IPS DF 6.9 (cell line): Measurements from ENCODE around the gene RIT2.

ENCODE experiments used
- DNase-seq: peaks from one replicate; pipeline ENCODE4 v3.0.0-alpha.2; 2013; ENCODE audit warnings: low read depth, low spot score
- H3K27ac ChIP-seq: one replicate; pipeline ENCODE4 v1.5.1; 2013; ENCODE audit warnings: low read length, control low read depth
- H3K27me3 ChIP-seq: 2 replicates; pipeline ENCODE4 v1.6.1; 2013; ENCODE audit warnings: mild to moderate bottlenecking, low read length; ENCODE audit not compliant: control insufficient read depth, insufficient read depth
- H3K36me3 ChIP-seq: 2 replicates; pipeline ENCODE4 v1.6.1; 2013; ENCODE audit warnings: low read length; ENCODE audit not compliant: control insufficient read depth, insufficient read depth
- H3K4me1 ChIP-seq: 2 replicates; pipeline ENCODE4 v1.6.1; 2013; ENCODE audit warnings: low read length; ENCODE audit not compliant: control insufficient read depth, insufficient read depth
- H3K4me3 ChIP-seq: 2 replicates; pipeline ENCODE4 v1.5.1; 2013; ENCODE audit warnings: mild to moderate bottlenecking, low read length
- H3K9me3 ChIP-seq: 2 replicates; pipeline ENCODE4 v1.6.1; 2013; ENCODE audit warnings: low read length, inconsistent platforms; ENCODE audit not compliant: control insufficient read depth, insufficient read depth
- whole genome bisulfite sequencing: extraction: QIAGEN DNeasy Blood & Tissue Kit; methylation state at CpG from one replicate; pipeline ENCODE4 v1.1.7; 2013; ENCODE audit warnings: mixed read lengths, missing lambda C conversion rate; ENCODE audit not compliant: insufficient read length, insufficient coverage; 5-methylcytosine and 5-hydroxymethylcytosine counted together

Gene RIT2

GRCh38 chr18:43092539-43092938 is 22.9 kb downstream of the RIT2 start:
- no peaks in the 10 kb centered on the region for H3K4me1 ChIP-seq
- no CpG with 5 or more reads among the region's 5 CpGs for WGBS
- no peak overlapping the region for H3K4me3 ChIP-seq
- no peaks in the 10 kb centered on the region for H3K27me3 ChIP-seq
- H3K27ac ChIP-seq = no peak overlapping the region
- no peaks in the 10 kb centered on the region for H3K36me3 ChIP-seq
- DNase-seq = no peak
- no peaks in the 10 kb centered on the region for H3K9me3 ChIP-seq

- DNase-seq = no peak
- Histone ChIP-seq H3K4me1 (peaks cover 4% of the 10 kb centered on the region; the same call in 1 of the 2 replicates), H3K27me3 (no peaks in the 10 kb centered on the region)
Measured at GRCh38 chr18:43081396-43081795, 34.1 kb downstream of the RIT2 start.

GRCh38 chr18:43080671-43081070 is 34.8 kb downstream of the RIT2 start:
- no peaks in the 10 kb centered on the region for H3K27me3 ChIP-seq
- H3K9me3 ChIP-seq = no peaks in the 10 kb centered on the region
- H3K4me1 ChIP-seq = peaks cover 4% of the 10 kb centered on the region; the same call in 1 of the 2 replicates
- no peak overlapping the region for H3K27ac ChIP-seq
- no peaks in the 10 kb centered on the region for H3K36me3 ChIP-seq
- DNase-seq = no peak
- WGBS = no CpG with 5 or more reads among the region's 3 CpGs
- H3K4me3 ChIP-seq = no peak overlapping the region

More at GRCh38 chr18:43081396-43081795, 34.1 kb downstream of the RIT2 start:
- no peak overlapping the region for H3K4me3 ChIP-seq
- no peak overlapping the region for H3K27ac ChIP-seq
- H3K9me3 ChIP-seq = no peaks in the 10 kb centered on the region
- H3K36me3 ChIP-seq = no peaks in the 10 kb centered on the region

- Histone ChIP-seq H3K4me1 (peaks cover 4% of the 10 kb centered on the region; the same call in 1 of the 2 replicates), H3K4me3 (no peak overlapping the region), H3K9me3 (no peaks in the 10 kb centered on the region), H3K27me3 (no peaks in the 10 kb centered on the region), H3K36me3 (no peaks in the 10 kb centered on the region), H3K27ac (no peak overlapping the region)
- DNase-seq = no peak
- WGBS = no CpG with 5 or more reads among the region's 4 CpGs
Measured at GRCh38 chr18:43079422-43079821, 36.1 kb downstream of the RIT2 start.

GRCh38 chr18:43078478-43079092 is 36.9 kb downstream of the RIT2 start:
- Histone ChIP-seq H3K9me3 (no peaks in the 10 kb centered on the region), H3K36me3 (no peaks in the 10 kb centered on the region), H3K4me1 (peaks cover 4% of the 10 kb centered on the region; the same call in 1 of the 2 replicates), H3K27me3 (no peaks in the 10 kb centered on the region), H3K4me3 (no peak overlapping the region), H3K27ac (no peak overlapping the region)
- DNase-seq = no peak
- WGBS = no CpG with 5 or more reads among the region's 7 CpGs

GRCh38 chr18:43077510-43078308 is 37.8 kb downstream of the RIT2 start:
- Histone ChIP-seq H3K4me1 (peaks cover 4% of the 10 kb centered on the region; the same call in 1 of the 2 replicates), H3K27ac (no peak overlapping the region), H3K9me3 (no peaks in the 10 kb centered on the region), H3K27me3 (no peaks in the 10 kb centered on the region), H3K36me3 (no peaks in the 10 kb centered on the region), H3K4me3 (no peak overlapping the region)
- DNase-seq = no peak
- WGBS = no CpG with 5 or more reads among the region's 5 CpGs

- Histone ChIP-seq H3K27ac (no peak overlapping the region), H3K27me3 (no peaks in the 10 kb centered on the region), H3K9me3 (no peaks in the 10 kb centered on the region), H3K4me1 (no peaks in the 10 kb centered on the region), H3K4me3 (no peak overlapping the region), H3K36me3 (no peaks in the 10 kb centered on the region)
- no CpG with 5 or more reads among the region's 1 CpG for WGBS
- DNase-seq = no peak
Measured at GRCh38 chr18:43073771-43074170, 41.7 kb downstream of the RIT2 start.

- Histone ChIP-seq H3K36me3 (no peaks in the 10 kb centered on the region), H3K27ac (no peak overlapping the region), H3K4me3 (no peak overlapping the region), H3K9me3 (no peaks in the 10 kb centered on the region), H3K4me1 (no peaks in the 10 kb centered on the region), H3K27me3 (no peaks in the 10 kb centered on the region)
- no peak for DNase-seq
- WGBS = no CpG with 5 or more reads among the region's 4 CpGs
Measured at GRCh38 chr18:43068781-43069180, 46.7 kb downstream of the RIT2 start.

- no CpG with 5 or more reads among the region's 1 CpG for WGBS
- Histone ChIP-seq H3K36me3 (no peaks in the 10 kb centered on the region), H3K4me1 (no peaks in the 10 kb centered on the region), H3K9me3 (no peaks in the 10 kb centered on the region), H3K27ac (no peak overlapping the region), H3K4me3 (no peak overlapping the region), H3K27me3 (no peaks in the 10 kb centered on the region)
- peak; percentile 9 for DNase-seq
Measured at GRCh38 chr18:43067570-43067969, 47.9 kb downstream of the RIT2 start.

GRCh38 chr18:43061816-43062215 is 53.7 kb downstream of the RIT2 start:
- Histone ChIP-seq H3K36me3 (no peaks in the 10 kb centered on the region), H3K9me3 (no peaks in the 10 kb centered on the region), H3K27me3 (no peaks in the 10 kb centered on the region), H3K4me1 (peaks cover 1% of the 10 kb centered on the region; the same call in 1 of the 2 replicates), H3K27ac (no peak overlapping the region), H3K4me3 (no peak overlapping the region)
- no peak for DNase-seq
- no CpG with 5 or more reads among the region's 6 CpGs for WGBS
